ENCODE results near the gene UCHL5. TPM values are rescaled to one million over a fixed set of nuclear protein-coding genes. Genes with fewer than 3 reads are reported as not detected.
"Not testable (repeated sequence)": the region's sequence is repeated elsewhere in the genome, so short reads cannot be mapped to it uniquely, and the experiment has no call there.

UCHL5 gene
- polyA plus RNA-seq, 4 donors: 22.6 to 33.1 (median 24.2) TPM

DNA sequence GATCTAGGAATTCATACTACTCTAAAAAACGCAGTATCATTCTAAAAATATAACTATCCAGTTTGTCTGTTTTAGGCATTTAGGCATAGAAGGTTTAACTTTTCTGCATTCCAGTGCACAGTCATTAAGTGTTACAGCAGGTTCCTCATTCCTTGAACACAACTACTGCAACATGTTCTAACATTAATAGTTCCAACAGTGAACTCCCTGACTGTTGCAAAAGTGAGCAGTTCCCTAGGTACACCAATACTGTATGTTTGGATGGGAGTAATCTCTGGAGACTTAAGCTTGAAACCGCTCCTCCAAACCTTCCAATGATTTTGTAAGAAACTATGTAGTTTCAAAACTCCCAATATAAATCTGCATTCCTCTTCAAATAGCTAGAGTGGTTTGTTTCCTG is 46.2 kb downstream of the UCHL5 start:
- DNase-seq (no peak), FAIRE-seq (no peak)
- Histone ChIP-seq H3K4me1 (ENCODE audit: control insufficient read depth in 3 of 3, insufficient read depth in 2 of 3, low read depth in 1 of 3, low read length in 2 of 3) (peaks cover 1 to 36% (median 3%) of the 10 kb centered on the region in 3 donors), H3K27ac (ENCODE audit: low read depth in 1 of 3, low read length in 2 of 3) (no peak overlapping the region), H3K9me3 (ENCODE audit: control insufficient read depth in 2 of 2, insufficient read depth in 1 of 2, low read depth in 1 of 2, low read length in 1 of 2) (no peaks in the 10 kb centered on the region), H3K4me3 (ENCODE audit: low read depth in 1 of 3, low read length in 3 of 3) (no peak overlapping the region), H3K36me3 (ENCODE audit: control insufficient read depth in 3 of 3, insufficient read depth in 2 of 3, low read depth in 1 of 3, low read length in 3 of 3) (no peaks in the 10 kb centered on the region), H3K27me3 (ENCODE audit: control insufficient read depth in 3 of 3, insufficient read depth in 3 of 3, low read length in 3 of 3) (no peaks in the 10 kb centered on the region)
- WGBS, 3 donors: 77 to 88% (median 86%) methylated on average over 2 of the region's 2 CpGs

DNA sequence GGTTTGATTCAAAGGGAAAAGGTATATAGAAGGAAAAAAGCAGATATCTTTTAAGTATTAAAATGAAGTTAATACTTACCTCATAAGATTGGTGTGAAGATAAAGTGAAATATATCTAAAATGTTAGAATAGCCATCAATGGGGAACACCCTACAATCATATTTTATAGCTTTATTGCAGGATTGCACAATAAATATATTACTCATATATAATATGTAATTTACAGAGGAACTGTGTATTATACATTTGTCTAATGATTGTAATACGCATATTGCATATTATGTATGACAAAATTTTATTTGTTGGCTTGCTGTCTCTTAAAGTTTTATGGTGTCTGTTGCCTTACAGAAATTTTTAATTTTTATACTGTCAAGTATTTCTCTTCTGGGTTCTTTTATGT is 47.8 kb downstream of the UCHL5 start:
- 24 to 72% (median 47%) methylated on average over 1 of the region's 1 CpG for WGBS, 3 donors
- DNase-seq (peak; percentile 38 to 71), FAIRE-seq (peak; percentile 75)
- H3K36me3 ChIP-seq (ENCODE audit: control insufficient read depth in 3 of 3, insufficient read depth in 2 of 3, low read depth in 1 of 3, low read length in 3 of 3): no peaks in the 10 kb centered on the region
- peaks cover 1 to 36% (median 3%) of the 10 kb centered on the region in 3 donors for H3K4me1 ChIP-seq (ENCODE audit: control insufficient read depth in 3 of 3, insufficient read depth in 2 of 3, low read depth in 1 of 3, low read length in 2 of 3)
- no peaks in the 10 kb centered on the region for H3K27me3 ChIP-seq (ENCODE audit: control insufficient read depth in 3 of 3, insufficient read depth in 3 of 3, low read length in 3 of 3)
- H3K9me3 ChIP-seq (ENCODE audit: control insufficient read depth in 2 of 2, insufficient read depth in 1 of 2, low read depth in 1 of 2, low read length in 1 of 2): no peaks in the 10 kb centered on the region
- no peak overlapping the region for H3K27ac ChIP-seq (ENCODE audit: low read depth in 1 of 3, low read length in 2 of 3)
- no peak overlapping the region for H3K4me3 ChIP-seq (ENCODE audit: low read depth in 1 of 3, low read length in 3 of 3)

DNA sequence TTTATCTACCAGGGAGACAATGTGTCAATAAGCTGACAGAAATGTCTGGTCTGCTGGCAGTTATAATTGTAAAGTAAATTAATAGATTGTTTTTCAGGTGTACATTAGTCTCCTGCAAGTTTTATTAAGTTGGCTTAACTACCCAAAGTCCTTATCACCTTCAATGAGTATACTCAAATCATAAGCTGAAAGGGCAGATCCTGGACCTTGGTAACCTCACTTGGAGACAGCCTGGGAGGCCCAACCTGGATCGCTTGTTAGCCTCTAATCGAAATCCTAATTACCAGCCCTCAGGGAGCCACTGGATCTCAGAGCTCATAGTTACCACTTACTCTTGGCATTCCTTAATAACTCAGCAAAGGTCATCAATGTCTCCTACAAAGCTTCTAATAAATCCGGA is 49.7 kb downstream of the UCHL5 start:
- H3K4me1 ChIP-seq (ENCODE audit: control insufficient read depth in 3 of 3, insufficient read depth in 2 of 3, low read depth in 1 of 3, low read length in 2 of 3): peaks cover 1 to 36% (median 3%) of the 10 kb centered on the region in 3 donors
- peak overlapping the region in 2 of 3 donors; percentile 1 to 2 for H3K27ac ChIP-seq (ENCODE audit: low read depth in 1 of 3, low read length in 2 of 3)
- DNase-seq: peak; percentile 56 to 91
- no peaks in the 10 kb centered on the region for H3K27me3 ChIP-seq (ENCODE audit: control insufficient read depth in 3 of 3, insufficient read depth in 3 of 3, low read length in 3 of 3)
- WGBS, 3 donors: 22 to 76% (median 43%) methylated on average over 3 of the region's 3 CpGs
- no peaks in the 10 kb centered on the region for H3K9me3 ChIP-seq (ENCODE audit: control insufficient read depth in 2 of 2, insufficient read depth in 1 of 2, low read depth in 1 of 2, low read length in 1 of 2)
- no peak overlapping the region for H3K4me3 ChIP-seq (ENCODE audit: low read depth in 1 of 3, low read length in 3 of 3)
- FAIRE-seq: no peak
- no peaks in the 10 kb centered on the region for H3K36me3 ChIP-seq (ENCODE audit: control insufficient read depth in 3 of 3, insufficient read depth in 2 of 3, low read depth in 1 of 3, low read length in 3 of 3)

DNA sequence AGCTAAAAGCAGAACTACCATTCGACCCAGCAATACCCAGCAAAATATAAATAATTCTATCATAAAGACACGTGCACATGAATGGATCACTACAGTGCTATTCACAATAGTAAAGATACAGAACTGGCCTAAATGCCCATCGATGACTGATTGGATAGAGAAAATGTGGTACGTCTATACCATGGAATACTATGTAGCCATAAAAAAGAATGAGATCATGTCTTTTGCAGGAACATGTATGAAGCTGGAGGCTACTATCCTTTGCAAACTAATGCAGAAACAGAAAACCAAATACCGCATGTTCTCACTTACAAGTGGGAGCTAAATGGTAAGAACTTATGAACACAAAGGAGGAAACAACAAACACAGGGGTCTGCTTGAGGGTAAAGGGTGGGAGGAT is 53.4 kb downstream of the UCHL5 start:
- Histone ChIP-seq H3K9me3 (ENCODE audit: control insufficient read depth in 2 of 2, insufficient read depth in 1 of 2, low read depth in 1 of 2, low read length in 1 of 2) (no peaks in the 10 kb centered on the region), H3K4me1 (ENCODE audit: control insufficient read depth in 3 of 3, insufficient read depth in 2 of 3, low read depth in 1 of 3, low read length in 2 of 3) (peaks cover 0 to 21% (median 1%) of the 10 kb centered on the region in 3 donors), H3K4me3 (ENCODE audit: low read depth in 1 of 3, low read length in 3 of 3) (no peak overlapping the region), H3K36me3 (ENCODE audit: control insufficient read depth in 3 of 3, insufficient read depth in 2 of 3, low read depth in 1 of 3, low read length in 3 of 3) (no peaks in the 10 kb centered on the region), H3K27me3 (ENCODE audit: control insufficient read depth in 3 of 3, insufficient read depth in 3 of 3, low read length in 3 of 3) (no peaks in the 10 kb centered on the region), H3K27ac (ENCODE audit: low read depth in 1 of 3, low read length in 2 of 3) (no peak overlapping the region)
- FAIRE-seq: no peak
- 96 to 99% (median 98%) methylated on average over 5 of the region's 5 CpGs for WGBS, 3 donors
- no peak for DNase-seq

DNA sequence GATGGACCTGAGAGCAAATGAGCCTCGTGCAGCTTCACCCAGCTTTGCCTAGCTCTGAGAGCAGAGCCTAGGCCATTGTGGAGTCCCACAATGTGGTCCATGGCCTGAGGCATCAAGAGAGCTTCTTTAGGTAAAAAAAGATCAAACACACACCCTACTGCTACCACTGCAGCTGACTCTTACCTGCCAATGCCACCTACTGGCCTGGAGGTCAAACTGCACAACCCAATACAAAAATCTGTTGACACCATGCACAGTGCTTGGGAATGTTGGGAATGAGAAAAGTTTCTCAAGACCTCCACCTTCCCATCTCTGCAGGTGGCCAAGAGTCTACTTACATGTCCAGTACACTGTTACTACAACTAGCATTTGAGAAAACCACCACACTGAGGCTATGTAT is 60.6 kb downstream of the UCHL5 start:
- no peak for DNase-seq

DNA sequence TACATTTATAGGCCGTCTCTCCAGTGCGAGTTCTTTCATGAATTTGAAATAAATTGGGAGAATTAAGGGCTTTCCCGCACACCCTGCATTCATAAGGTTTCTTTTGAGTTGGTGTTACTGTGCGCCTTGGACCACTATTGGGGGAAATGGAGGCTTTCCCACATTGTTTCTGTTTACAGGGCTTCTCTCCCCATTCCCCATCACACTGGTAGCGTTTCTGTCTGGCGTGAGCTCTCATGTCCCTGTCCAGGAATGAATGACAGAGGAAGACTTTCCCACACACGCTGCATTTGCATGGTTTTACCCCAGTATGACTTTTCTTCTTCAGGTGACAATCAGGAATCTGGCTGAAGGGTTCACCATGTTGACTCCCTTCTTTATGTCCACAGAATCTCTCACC is 65.0 kb downstream of the UCHL5 start:
- FAIRE-seq: no peak
- H3K4me1 ChIP-seq (ENCODE audit: control insufficient read depth in 3 of 3, insufficient read depth in 2 of 3, low read depth in 1 of 3, low read length in 2 of 3): no peaks in the 10 kb centered on the region
- H3K9me3 ChIP-seq (ENCODE audit: control insufficient read depth in 2 of 2, insufficient read depth in 1 of 2, low read depth in 1 of 2, low read length in 1 of 2): peaks cover 0 to 12% of the 10 kb centered on the region in 2 donors
- no peaks in the 10 kb centered on the region for H3K27me3 ChIP-seq (ENCODE audit: control insufficient read depth in 3 of 3, insufficient read depth in 3 of 3, low read length in 3 of 3)
- 97 to 99% (median 98%) methylated on average over 7 of the region's 7 CpGs for WGBS, 3 donors
- no peak overlapping the region for H3K27ac ChIP-seq (ENCODE audit: low read depth in 1 of 3, low read length in 2 of 3)
- H3K36me3 ChIP-seq (ENCODE audit: control insufficient read depth in 3 of 3, insufficient read depth in 2 of 3, low read depth in 1 of 3, low read length in 3 of 3): peaks cover 0 to 15% (median 2%) of the 10 kb centered on the region in 3 donors
- no peak overlapping the region for H3K4me3 ChIP-seq (ENCODE audit: low read depth in 1 of 3, low read length in 3 of 3)
- no peak for DNase-seq

More for the DNA sequence above, 60.6 kb downstream of the UCHL5 start:
- peaks cover 0 to 13% (median 0%) of the 10 kb centered on the region in 3 donors for H3K36me3 ChIP-seq (ENCODE audit: control insufficient read depth in 3 of 3, insufficient read depth in 2 of 3, low read depth in 1 of 3, low read length in 3 of 3)
- 94 to 100% (median 100%) methylated on average over 1 of the region's 1 CpG for WGBS, 3 donors
- no peaks in the 10 kb centered on the region for H3K27me3 ChIP-seq (ENCODE audit: control insufficient read depth in 3 of 3, insufficient read depth in 3 of 3, low read length in 3 of 3)
- H3K4me3 ChIP-seq (ENCODE audit: low read depth in 1 of 3, low read length in 3 of 3): no peak overlapping the region
- no peak overlapping the region for H3K27ac ChIP-seq (ENCODE audit: low read depth in 1 of 3, low read length in 2 of 3)
- no peak for FAIRE-seq
- peaks cover 0 to 12% of the 10 kb centered on the region in 2 donors for H3K9me3 ChIP-seq (ENCODE audit: control insufficient read depth in 2 of 2, insufficient read depth in 1 of 2, low read depth in 1 of 2, low read length in 1 of 2)
- H3K4me1 ChIP-seq (ENCODE audit: control insufficient read depth in 3 of 3, insufficient read depth in 2 of 3, low read depth in 1 of 3, low read length in 2 of 3): no peaks in the 10 kb centered on the region

DNA sequence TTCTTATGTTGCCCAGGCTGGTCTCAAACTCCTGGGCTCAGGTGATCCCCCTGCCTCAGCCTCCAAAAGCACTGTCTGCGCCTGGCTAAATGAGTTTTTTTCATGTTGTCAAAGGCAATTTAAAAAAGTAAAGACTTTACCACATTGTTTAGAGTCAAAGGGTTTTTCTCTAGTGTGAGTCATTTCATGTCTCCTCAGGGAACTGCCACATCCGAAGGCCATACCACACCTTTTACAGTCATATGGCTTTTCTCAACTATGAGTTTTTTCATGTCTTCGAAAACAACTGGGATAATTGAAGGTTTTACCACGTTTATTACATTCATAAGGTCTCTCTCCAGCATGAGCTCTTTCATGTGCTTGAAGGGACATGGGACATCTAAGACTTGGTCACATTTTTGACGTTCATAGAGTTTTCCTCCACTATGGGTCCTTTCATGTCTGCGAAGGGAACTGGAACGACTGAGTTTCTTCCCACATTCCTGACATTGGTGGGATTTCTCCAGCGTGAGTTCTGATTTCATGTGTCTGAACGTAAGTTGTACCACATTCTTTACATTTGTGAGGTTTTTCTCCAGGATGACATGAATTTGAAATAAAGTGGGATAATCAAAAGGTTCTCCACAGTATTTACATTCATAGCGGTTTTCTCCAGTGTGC is 65.6 kb downstream of the UCHL5 start:
- no peak for FAIRE-seq
- 89 to 92% (median 90%) methylated on average over 10 of the region's 10 CpGs for WGBS, 3 donors
- Histone ChIP-seq H3K4me1 (ENCODE audit: control insufficient read depth in 3 of 3, insufficient read depth in 2 of 3, low read depth in 1 of 3, low read length in 2 of 3) (no peaks in the 10 kb centered on the region), H3K36me3 (ENCODE audit: control insufficient read depth in 3 of 3, insufficient read depth in 2 of 3, low read depth in 1 of 3, low read length in 3 of 3) (peaks cover under 1 to 15% (median 2%) of the 10 kb centered on the region in 3 donors), H3K4me3 (ENCODE audit: low read depth in 1 of 3, low read length in 3 of 3) (no peak overlapping the region), H3K9me3 (ENCODE audit: control insufficient read depth in 2 of 2, insufficient read depth in 1 of 2, low read depth in 1 of 2, low read length in 1 of 2) (peaks cover 0 to 10% of the 10 kb centered on the region in 2 donors), H3K27me3 (ENCODE audit: control insufficient read depth in 3 of 3, insufficient read depth in 3 of 3, low read length in 3 of 3) (no peaks in the 10 kb centered on the region), H3K27ac (ENCODE audit: low read depth in 1 of 3, low read length in 2 of 3) (no peak overlapping the region)
- DNase-seq: no peak

DNA sequence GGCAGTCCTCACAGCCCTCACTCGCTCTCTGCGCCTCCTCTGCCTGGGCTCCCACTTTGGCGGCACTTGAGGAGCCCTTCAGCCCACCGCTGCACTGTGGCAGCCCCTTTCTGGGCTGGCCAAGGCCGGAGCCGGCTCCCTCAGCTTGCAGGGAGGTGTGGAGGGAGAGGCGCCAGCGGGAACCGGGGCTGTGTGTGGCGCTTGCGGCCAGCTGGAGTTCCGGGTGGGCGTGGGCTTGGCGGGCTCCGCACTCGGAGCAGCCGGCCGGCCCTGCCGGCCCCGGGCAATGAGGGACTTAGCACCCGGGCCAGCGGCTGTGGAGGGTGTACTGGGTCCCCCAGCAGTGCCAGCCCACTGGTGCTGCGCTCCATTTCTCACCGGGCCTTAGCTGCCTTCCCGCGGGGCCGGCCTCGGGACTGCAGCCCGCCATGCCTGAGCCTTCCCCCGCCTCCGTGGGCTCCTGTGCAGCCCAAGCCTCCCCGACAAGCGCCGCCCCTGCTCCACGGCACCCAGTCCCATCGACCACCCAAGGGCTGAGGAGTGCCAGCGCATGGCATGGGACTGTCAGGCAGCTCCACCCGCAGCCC is 72.3 kb downstream of the UCHL5 start:
- not testable (repeated sequence) for H3K9me3 ChIP-seq (ENCODE audit: control insufficient read depth in 2 of 2, insufficient read depth in 1 of 2, low read depth in 1 of 2, low read length in 1 of 2); DNase-seq; H3K36me3 ChIP-seq (ENCODE audit: control insufficient read depth in 3 of 3, insufficient read depth in 2 of 3, low read depth in 1 of 3, low read length in 3 of 3); H3K4me3 ChIP-seq (ENCODE audit: low read depth in 1 of 3, low read length in 3 of 3); H3K27me3 ChIP-seq (ENCODE audit: control insufficient read depth in 3 of 3, insufficient read depth in 3 of 3, low read length in 3 of 3); H3K27ac ChIP-seq (ENCODE audit: low read depth in 1 of 3, low read length in 2 of 3); FAIRE-seq; H3K4me1 ChIP-seq (ENCODE audit: control insufficient read depth in 3 of 3, insufficient read depth in 2 of 3, low read depth in 1 of 3, low read length in 2 of 3)
- 82 to 91% (median 91%) methylated on average over 26 to 38 of the region's 38 CpGs for WGBS, 3 donors

Measured in small intestine (tissue), 7 donors.